Right lobe of liver (tissue), 4 donors: ENCODE measurements around the gene ZNF385A.

ENCODE experiments used
- POLR2A ChIP-seq: fragments of 450-650 bp; IDR thresholded peaks from one replicate; pipeline ENCODE4 v1.6.1; 2017; ENCODE audit warnings: antibody characterized with exemption, mild to moderate bottlenecking
- TF ChIP-seq, protein P1 (sequence below), 4 donors: fragments of 200-600 bp in 3 of 4; fragments of 450-650 bp in 1 of 4; IDR thresholded peaks; one replicate each; pipeline versions ENCODE4 v1.5.1 to v1.8.0; 2016 to 2022; ENCODE audit warnings: antibody characterized with exemption in 4 of 4, mild to moderate bottlenecking in 2 of 4
- donor health status: DM: no; HTN: no; CAD: no.
- donor health status: DM: no; HTN: no; CAD: no.
- donor health status: DM: no; HTN: yes; CAD: no.

DNA sequence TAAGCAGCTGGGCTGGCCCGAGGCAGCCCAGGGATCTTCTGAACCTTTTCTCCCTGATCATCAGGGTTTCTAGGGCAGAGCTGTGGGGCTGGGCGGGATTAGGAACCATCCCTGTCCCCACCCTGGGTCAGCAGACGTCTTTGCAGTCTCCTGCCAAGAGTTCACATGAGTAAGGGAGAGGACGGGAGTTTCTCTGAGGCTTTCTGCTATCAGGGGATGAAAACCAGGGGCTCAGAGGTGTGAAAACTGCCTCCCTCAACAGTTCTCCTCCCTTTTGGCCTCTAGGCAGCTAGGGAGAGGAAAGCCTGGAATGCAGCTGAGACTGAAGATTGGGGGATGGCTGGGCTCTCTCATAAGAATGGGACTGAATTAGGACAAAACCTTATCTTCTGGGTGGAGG lies 7.9 kb downstream of the ZNF385A start:
- TF ChIP-seq, protein P1, sequence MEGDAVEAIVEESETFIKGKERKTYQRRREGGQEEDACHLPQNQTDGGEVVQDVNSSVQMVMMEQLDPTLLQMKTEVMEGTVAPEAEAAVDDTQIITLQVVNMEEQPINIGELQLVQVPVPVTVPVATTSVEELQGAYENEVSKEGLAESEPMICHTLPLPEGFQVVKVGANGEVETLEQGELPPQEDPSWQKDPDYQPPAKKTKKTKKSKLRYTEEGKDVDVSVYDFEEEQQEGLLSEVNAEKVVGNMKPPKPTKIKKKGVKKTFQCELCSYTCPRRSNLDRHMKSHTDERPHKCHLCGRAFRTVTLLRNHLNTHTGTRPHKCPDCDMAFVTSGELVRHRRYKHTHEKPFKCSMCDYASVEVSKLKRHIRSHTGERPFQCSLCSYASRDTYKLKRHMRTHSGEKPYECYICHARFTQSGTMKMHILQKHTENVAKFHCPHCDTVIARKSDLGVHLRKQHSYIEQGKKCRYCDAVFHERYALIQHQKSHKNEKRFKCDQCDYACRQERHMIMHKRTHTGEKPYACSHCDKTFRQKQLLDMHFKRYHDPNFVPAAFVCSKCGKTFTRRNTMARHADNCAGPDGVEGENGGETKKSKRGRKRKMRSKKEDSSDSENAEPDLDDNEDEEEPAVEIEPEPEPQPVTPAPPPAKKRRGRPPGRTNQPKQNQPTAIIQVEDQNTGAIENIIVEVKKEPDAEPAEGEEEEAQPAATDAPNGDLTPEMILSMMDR (IDR thresholded peaks at IDR 0.05), result no peak
- TF ChIP-seq POLR2A, result no peak
